ENCODE data around the gene NCOR1.
A peak's percentile ranks its signal among the peaks of the same experiment; 100 is the strongest.
"Not testable (repeated sequence)": the region's sequence is repeated elsewhere in the genome, so short reads cannot be mapped to it uniquely, and the experiment has no call there.

NCOR1 gene

DNA sequence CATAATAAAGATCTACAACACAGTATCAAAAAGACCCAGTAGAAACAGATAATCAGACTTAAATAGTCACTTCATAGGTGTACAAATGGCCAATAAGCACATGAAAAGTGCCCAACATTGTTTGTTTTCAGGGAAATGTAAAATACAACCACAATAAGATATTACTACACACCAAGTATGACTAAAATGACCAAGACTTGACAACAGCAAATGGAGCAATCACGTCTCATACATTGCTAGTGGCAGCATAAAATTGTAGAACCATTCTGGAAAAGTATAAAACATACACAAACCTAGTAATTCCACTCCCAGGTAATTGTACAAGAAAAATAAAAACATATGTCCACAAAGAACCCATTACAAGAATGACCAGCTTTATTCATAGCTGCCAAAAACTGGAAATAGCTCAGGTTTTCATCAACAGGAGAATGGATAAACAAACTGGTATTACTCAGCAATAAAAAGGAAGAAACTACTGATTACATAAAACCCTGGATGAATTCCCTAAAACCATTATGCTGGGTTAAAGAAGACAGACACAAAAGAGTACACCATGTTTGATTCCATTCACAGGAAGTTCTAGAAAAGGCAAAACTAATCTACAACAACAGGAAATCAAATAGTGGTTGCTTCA, 130.2 kb downstream of the NCOR1 start:
- peak; percentile 48 for DNase-seq (ENCODE audit: low spot score)

DNA sequence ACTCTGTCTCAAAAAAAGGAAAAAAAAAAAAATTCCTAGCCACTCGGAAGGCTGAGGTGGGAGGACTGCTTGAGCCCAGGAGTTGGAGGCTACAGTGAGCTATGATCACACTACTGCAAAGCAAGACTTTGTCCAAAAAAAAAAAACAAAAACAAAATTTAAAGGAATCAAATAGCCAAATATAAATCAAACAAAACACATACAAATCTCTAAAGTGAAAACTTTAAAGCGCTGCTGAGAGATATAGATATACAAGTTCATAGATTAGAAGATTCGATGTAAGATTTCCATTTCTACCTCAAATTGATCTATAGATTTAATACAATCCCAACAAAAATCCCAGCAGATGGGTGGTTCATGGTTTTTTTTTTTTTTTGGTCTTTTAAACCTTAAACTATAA, 132.1 kb downstream of the NCOR1 start:
- no peak for DNase-seq (ENCODE audit: low spot score)

DNA sequence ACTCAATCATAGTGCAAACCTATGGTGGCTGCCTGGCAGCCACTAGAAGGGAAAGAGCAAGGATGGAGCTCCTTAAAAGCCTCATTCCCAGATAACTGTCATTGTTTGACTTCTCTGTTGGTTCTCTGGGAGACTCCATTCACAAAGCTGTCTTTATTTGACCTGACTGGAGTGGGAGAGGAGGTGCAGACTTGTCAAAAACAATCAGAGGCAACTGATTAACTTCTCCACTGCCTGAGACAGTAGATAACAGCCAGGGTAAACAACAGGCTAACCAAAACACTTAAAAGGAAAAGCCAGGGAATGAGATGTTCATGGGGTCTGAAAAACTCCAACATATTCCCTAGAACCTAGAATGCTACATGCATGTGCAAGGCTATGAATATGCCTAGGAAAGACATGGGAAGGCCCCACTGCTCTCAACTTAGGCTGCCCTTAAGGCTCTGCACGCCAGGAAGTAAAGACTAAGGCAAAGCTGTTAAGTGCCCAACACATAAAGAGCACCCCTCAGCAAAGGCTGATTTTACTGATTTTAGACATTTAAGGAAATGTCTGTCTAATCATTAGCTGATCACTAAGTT, 133.7 kb downstream of the NCOR1 start:
- DNase-seq (ENCODE audit: low spot score): no peak

DNA sequence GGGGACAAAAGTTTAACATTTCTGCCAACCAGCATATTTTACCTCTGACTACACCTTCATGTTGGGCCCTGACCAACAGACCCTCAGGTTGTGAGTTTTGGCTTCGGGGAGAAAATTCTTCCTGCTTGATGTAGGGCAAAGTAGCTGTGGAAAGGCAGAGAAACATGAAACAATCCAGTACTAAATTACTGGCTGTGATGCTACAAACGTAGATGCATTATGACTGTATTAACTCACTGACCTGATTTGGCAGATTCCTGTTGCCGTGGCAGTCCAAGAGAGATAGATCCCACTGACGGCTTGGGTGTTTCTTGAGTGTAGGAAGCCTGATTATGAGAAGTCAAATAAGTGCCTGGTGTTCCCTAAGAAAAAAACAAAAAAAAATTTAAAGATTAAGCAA, 135.0 kb downstream of the NCOR1 start:
- no peak for DNase-seq (ENCODE audit: low spot score)

DNA sequence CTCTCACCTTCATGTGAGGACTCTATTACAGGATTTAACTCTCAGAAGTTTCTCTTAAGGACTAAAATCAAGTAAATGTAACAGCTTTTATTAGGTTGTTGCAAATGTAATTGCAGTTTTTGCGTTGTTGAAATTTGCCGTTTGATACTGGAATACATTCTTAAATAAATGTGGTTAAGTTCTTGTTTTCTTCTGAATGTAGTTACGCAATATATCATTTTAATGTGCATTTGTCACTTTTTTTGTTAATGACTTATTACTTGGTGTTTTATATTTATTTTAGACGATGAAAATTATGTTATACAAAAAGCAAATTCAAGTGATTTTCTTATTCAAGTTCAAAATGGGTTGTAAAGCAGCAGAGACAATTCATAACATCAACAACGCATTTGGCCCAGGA, 139.4 kb downstream of the NCOR1 start:
- no peak for DNase-seq (ENCODE audit: low spot score)

DNA sequence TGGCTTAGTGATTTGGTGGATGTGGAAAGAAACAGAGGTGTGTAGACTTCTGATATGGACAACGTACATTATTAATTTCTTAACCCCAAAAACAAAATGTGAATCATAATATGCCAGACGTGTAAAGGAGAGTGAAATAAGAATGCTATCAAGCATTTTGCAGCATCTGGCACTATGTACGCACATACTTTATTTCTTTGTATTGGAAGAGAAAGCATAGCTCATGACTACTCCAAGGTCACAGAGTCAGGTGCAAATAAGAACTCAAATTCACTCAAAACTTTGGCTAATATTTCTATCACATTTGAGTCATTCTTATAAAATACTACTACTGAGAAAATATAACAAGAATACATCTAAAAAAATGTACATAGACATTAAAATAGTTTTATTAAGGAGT, 140.9 kb downstream of the NCOR1 start:
- no peak for DNase-seq (ENCODE audit: low spot score)

DNA sequence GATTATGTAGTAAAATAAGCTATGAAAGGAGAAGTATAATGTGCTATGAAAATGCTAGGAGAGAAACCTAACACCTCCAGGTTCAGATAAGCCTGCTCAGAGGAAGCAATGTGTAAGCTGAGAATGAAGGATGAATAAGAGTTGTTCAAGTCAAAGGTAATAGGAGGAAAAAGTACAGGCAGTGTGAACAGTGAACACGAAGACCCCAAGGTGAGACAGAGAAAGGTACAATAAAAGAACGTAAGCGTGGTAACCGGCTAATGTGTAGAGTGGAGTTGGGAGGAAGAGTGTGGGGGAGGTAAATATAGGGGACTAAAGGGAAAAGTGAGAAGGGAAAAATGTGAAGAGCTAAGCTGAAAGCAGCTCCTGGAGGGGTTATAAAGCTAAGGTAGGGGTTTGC, 141.5 kb downstream of the NCOR1 start:
- no peak for DNase-seq (ENCODE audit: low spot score)

DNA sequence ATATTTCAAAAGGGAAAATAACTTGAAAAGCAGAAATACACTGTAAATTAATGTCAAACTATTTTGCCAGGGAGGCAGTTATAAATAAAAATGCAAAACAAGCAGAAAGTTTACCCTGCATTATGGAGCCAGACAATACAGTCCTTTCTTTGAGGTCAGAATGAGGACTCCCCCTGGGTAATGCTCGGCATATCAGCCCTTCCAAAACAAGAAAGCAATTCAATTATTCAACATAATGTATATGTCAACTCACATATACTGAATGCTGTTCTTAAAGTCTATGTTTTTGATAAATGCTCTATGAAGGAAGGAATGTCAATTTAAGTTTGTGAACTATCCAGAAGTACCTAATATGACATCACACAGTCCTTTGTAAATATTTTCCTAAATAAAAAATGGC, 143.3 kb downstream of the NCOR1 start:
- no peak for DNase-seq (ENCODE audit: low spot score)

DNA sequence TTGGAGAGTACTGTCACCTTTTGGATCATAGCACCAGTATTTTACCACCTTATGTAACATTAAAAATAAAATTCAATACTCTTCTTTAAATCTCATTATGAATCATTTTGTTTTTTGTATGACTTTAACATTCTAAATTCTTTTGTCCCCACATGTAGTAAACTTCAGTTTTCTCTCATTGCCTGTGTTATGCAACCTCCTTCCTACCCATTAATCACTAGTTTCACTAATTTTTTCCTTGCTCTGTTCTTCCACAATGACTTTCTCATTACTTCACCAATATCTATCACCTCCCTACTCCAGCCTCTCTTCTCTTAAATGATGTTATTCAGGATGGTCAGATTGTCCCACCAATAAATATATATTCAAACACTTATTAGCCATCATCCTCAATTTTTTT, 147.0 kb downstream of the NCOR1 start:
- DNase-seq (ENCODE audit: low spot score): no peak

DNA sequence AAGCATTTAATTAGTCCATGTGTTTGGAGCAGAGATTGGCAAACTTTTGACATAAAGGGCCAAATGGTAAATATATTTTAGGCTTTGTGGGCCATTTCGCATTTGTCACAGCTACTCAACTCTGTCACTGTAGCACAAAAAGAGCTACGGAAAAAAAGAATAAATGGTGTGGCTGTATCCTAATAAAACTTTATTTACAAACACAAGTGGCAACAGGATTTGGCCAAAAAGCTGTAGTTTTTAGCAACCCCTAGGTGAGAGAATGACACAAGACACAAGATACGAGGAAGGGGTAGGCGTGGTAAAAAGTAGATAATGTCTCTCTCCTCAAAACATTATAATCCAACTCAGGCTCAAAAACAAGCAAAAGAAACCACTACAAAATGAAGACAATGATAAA, 149.2 kb downstream of the NCOR1 start:
- no peak for DNase-seq (ENCODE audit: low spot score)

DNA sequence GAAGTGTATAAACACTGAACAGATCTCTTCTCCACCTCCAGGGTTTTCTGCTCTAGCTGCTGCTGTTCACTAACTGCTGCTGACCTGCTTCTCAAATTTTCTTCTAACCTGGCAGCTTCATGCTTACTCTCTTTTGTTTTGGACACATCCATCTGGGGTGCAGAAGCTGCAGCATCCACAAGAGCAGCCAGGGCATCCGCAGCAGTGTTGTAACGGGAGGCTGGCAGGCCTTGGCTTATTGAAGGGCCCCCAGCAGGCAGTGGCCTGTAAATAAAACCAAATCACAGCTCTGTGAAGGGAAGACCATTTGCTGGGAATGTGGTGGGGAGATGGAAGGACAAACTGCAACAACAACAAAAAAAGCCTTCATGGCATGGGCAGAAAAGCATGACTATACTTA, 153.7 kb downstream of the NCOR1 start:
- DNase-seq (ENCODE audit: low spot score): no peak

DNA sequence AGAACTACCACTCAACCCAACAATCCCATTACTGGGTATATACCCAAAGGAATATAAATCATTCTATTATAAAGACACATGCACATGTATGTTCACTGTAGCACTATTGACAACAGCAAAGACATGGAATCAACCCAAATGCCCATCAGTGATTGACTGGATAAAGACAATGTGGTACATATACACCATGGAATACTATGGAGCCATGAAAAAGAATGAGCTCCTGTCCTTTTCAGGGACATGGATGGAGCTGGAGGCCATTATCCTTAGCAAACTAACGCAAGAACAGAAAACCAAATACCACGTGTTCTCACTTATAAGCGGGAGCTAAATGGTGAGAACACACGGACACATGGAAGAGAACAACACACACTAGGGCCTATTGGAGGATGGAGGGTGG, 160.2 kb downstream of the NCOR1 start:
- DNase-seq (ENCODE audit: low spot score): not testable (repeated sequence)

DNA sequence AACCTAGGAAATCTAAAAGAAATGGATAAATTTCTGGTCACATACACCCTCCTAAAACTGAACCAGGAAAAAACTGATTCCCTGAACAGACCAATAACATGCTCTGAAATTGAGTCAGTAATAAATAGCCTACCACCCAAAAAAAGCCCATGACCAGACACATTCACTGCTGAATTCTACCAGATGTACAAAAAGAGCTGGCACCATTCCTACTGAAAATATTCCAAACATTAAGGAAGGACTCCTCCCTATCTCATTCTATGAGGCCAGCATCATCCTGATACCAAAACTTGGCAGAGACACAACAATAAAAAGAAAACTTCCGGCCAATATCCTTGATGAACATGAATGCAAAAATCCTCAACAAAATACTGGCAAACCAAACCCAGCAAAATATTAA, 162.8 kb downstream of the NCOR1 start:
- no peak for DNase-seq (ENCODE audit: low spot score)

DNA sequence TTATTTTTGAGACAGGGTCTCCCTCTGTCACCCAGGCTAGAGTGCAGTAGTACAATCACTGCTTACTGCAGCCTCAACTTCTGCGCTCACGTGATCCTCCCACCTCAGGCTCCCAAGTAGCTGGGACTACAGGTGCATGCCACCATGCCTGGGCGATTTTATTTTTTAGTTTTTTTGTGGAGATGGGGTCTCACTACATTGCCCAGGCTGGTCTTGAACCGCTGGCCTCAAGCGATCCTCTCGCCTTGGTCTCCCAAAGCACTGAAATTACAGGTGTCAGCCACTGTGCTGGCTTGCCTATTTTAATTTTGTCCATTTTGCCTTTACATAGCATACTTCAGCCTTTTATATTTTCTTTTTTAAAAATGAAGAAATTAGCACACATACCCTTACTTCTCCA, 164.5 kb downstream of the NCOR1 start:
- no peak for DNase-seq (ENCODE audit: low spot score)

DNA sequence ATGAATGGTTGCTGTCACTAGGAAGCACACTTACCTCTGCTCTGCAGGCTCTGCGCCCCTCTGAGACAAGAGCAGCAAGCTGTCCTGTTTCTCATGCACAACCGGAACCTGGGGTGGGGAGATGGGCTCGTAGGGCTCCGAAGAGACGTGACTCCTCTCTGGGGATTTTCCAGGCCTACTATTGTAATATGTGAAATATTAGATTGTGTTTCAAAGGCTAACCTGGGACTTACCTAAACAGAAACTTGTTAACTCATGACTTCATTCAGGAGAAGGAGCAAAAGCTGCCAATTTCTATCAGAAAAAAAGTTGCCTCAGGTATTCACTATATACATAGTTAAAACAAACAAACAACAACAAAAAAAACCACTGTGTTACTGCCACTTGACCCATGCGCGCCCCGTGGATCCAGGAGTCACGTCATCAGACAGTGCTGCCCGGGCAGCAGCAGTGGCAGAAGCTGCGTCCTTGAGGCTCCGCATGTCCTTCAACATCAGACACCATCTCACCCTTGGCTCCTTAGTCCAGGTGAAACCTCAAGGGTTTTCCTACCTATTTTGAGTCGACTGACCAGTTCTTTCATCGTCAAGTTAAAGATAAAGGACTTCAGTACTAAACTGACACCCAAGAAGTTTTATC, 166.4 kb downstream of the NCOR1 start:
- no peak for DNase-seq (ENCODE audit: low spot score)

DNA sequence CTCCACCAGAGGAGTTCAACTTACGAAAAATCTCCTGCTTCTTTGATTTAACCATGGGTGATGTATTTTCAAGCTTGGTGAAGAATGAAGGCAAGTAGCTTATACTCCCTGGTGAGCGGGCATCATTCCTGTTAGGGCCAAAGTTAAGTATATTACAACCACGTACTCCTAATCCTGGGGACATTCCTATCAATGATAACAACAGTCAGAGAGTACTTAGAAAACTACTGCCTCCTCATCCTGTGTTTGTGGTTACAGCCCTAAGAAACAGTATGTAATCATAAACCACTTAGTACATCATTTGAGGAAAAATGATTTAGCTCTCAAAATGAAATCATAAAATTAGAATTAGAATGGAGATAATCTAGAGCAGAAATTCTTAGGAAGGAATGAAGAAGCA, 168.4 kb downstream of the NCOR1 start:
- no peak for DNase-seq (ENCODE audit: low spot score)

DNA sequence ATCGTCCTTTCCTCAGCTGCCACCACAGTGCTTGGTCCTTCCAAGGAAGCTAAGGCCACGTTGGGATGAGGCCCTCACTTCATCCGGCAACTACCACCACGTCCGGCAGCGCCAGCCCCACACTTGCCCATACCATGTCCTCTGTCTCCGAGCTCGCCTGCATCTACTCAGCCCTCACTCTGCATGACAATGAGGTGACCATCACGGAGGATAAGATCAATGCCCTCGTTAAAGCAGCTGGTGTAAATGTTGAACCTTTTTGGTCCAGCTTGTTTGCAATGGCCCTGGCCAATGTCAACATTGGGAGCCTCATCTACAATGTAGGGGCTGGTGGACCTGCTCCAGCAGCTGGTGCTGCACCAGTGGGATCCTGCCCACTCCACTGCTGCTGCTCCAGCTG, 170.8 kb downstream of the NCOR1 start:
- no peak for DNase-seq (ENCODE audit: low spot score)

DNA sequence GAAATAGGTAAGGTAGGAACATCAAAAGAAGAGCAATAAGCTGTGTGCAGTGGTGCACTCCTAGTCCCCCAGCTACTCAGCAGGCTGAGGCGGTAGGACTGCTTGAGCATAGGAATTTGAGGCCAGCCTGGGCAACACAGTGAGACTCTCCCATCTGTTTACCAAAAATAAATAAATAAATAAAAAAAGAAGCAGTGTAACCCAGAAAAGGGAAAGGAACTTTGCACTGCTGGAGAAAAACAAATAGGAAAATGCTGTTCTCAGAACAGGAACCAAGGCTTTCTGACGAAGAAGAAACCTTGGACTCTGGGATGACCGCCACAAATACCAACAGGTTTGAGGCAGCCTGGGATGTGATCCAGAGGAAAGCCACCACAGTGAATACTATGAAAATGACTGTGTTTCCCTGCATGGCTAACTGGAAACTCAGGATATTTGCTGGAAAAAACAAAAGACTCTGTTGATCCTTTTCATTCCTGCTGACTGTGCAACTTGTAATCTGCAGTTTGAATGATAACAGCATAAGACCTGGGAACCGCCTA, 174.6 kb downstream of the NCOR1 start:
- DNase-seq (ENCODE audit: low spot score): peak; percentile 56

DNA sequence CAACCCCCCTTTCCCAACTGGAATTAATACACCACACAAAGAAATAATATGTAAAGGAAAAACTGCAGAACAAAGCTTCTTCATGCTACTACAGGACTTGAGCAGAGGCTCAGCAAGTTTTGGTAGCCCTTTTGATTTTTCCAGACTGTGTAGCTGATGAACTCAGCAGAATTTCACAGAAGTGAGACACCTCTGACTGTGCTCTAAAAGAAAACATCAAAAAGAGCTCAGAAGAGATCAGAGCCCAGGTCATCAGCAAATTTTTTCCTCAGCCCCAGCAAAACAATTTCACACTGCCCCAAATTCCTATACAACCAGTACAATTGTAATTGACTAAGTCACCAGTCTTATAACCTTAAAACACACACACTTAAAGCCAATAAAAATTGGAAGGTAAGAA, 177.7 kb downstream of the NCOR1 start:
- DNase-seq (ENCODE audit: low spot score): no peak

DNA sequence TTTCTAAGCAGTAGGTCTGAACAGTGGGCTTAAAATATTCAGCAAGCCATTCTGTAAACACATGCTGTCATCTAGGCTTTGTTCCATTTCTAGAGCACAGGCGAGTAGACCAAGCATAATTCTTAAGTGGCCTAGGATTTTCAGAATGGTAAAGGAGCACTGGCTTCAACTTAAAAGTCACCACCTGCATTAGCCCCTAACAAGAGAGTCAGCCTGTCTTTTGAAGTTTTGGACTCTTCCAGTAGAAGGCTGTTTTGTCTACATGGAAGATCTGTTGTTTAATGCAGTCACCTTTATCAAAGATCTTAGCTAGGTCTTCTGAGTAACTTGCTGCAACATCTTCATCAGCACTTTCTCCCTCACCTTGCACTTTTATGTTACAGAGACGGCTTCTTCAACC, 179.1 kb downstream of the NCOR1 start:
- no peak for DNase-seq (ENCODE audit: low spot score)

DNA sequence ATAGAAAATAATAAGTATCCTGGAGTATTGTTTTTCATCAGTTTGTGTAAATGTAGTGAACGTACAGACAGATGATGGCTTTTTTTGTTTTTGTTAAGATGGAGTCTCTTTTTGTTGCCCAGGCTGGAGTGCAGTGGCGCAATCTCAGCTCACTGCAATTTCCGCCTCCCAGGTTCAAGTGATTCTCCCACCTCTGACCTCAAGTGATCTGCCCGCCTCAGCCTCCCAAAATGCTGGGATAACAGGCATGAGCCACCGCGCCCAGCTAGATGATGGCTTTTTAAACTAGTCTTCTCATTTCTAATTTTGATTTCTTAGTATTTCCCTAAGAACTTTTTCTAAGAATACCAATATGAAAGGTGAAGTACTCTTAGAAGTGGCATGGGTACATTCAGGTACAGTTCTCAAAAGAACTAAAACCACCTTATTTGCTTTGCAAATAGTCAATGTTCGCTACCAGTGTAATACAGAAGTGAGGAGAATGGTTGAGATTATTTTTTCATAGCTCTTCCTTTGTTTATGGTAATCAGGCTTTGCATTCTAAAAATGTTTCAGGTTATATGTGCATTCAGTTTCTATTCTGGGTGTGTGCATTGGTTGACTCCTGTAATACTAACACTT, 181.5 kb downstream of the NCOR1 start:
- no peak for DNase-seq (ENCODE audit: low spot score)

DNA sequence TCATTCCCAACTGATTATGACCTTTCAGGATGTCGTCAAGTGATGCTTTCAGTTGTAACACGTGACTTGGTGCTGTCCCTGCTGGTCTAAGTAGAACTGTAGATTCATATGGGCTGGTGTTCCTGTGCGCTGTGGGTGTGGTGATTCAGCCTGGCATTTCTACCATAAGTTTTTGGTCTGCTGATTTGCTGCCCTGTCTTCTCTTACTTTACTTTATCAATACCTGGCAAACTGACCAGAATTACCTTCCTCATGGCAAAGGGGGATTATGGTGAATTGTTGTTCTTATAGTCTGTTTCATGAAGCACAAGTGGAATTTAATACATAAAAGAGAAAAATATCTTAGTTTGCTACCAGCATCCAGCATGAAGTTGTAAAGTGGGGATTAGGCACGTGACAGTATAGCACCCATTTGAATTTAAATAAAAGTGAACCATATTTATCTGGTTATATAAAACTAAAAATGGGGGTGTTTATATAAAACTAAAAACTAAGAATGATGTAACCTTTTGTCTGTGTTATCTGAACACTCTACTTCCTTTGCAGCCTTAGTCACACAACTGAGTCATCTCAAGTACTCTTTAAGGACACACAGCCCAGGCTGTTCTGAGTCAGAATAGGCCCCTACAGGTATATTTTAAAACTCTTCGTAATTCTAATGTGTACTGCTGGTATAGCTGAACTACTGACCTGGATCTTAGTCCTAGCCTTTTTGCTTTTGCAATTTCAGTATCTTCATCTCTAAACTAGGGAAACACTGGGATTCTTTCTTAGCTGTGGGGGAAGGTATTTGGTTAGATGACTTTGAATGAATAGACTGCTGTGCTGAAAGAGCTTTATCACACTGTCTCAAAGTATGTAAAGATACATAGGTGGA, 187.4 kb downstream of the NCOR1 start:
- peak; percentile 73 for DNase-seq (ENCODE audit: low spot score)
